ENCODE measurements around the gene ELMO1.

DNA sequence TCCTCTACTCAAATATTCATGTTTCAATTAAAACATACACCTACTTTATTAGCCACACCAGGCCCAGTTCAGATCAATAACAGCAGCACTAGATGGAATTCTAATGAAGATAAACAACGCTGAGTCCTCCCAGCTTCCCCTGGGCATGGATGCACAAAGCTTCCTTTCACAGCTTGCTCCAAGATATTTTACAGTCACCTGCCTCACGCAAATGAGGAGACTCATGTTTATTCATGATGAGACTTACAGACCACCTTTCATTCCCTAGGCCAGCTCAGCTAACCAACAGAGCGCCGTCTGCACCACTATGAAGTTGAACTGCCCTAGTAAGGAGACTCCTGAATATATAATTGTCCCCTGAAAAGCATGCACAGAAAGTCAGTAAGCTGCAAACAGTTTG lies 441.4 kb downstream of the ELMO1 start:
- TF ChIP-seq ZNF384 (IDR thresholded peaks at IDR 0.05) = no peak
- TF ChIP-seq BHLHE40 (IDR thresholded peaks at IDR 0.05; ENCODE audit: borderline replicate concordance) = no peak
- TF ChIP-seq, protein P1, sequence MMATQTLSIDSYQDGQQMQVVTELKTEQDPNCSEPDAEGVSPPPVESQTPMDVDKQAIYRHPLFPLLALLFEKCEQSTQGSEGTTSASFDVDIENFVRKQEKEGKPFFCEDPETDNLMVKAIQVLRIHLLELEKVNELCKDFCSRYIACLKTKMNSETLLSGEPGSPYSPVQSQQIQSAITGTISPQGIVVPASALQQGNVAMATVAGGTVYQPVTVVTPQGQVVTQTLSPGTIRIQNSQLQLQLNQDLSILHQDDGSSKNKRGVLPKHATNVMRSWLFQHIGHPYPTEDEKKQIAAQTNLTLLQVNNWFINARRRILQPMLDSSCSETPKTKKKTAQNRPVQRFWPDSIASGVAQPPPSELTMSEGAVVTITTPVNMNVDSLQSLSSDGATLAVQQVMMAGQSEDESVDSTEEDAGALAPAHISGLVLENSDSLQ (IDR thresholded peaks at IDR 0.05) = no peak
- TF ChIP-seq NFRKB (IDR thresholded peaks at IDR 0.05) = no peak
- no peak for TF ChIP-seq FOXM1 (IDR thresholded peaks at IDR 0.05; ENCODE audit: borderline replicate concordance)
- no peak for TF ChIP-seq SP1 (IDR thresholded peaks at IDR 0.05)
- TF ChIP-seq CTBP1 (IDR thresholded peaks at IDR 0.05; ENCODE audit: borderline replicate concordance) = no peak
- no peak for TF ChIP-seq ARNT (IDR thresholded peaks at IDR 0.05)
- no peak for TF ChIP-seq FOXK2 (IDR thresholded peaks at IDR 0.05)
- TF ChIP-seq FOXA1 (IDR thresholded peaks at IDR 0.05) = no peak
